Upper lobe of right lung (tissue), 1 donor: Measurements from ENCODE around the gene APLF. TPM values are rescaled to one million over a fixed set of nuclear protein-coding genes. Genes with fewer than 3 reads are reported as not detected.

ENCODE experiments used
- ATAC-seq: fragments of 200-7000 bp; cut with Tn5 transposase; one replicate; pipeline ENCODE4 v1.9.1; 2020; ENCODE audit warnings: mild to moderate bottlenecking, moderate library complexity
- DNase-seq: peaks from one replicate; pipeline ENCODE4 v3.0.0-alpha.2; 2020
- H3K27ac ChIP-seq: fragments of 200-600 bp; one replicate; pipeline ENCODE4 v1.8.0; 2022
- H3K27me3 ChIP-seq: fragments of 200-600 bp; one replicate; pipeline ENCODE4 v1.8.0; 2022; ENCODE audit warnings: mild to moderate bottlenecking
- H3K36me3 ChIP-seq: fragments of 200-600 bp; one replicate; pipeline ENCODE4 v1.8.0; 2022
- H3K4me1 ChIP-seq: fragments of 200-600 bp; one replicate; pipeline ENCODE4 v1.8.0; 2022
- H3K4me3 ChIP-seq: fragments of 200-600 bp; one replicate; pipeline ENCODE4 v1.8.0; 2022; ENCODE audit warnings: mild to moderate bottlenecking
- H3K9me3 ChIP-seq: fragments of 200-600 bp; one replicate; pipeline ENCODE4 v1.8.0; 2022
- CTCF ChIP-seq: fragments of 200-600 bp; IDR thresholded peaks from one replicate; pipeline ENCODE4 v1.8.0; 2022; ENCODE audit warnings: antibody characterized with exemption
- intact Hi-C: fragments of 100-400 bp; cut with DNase I; formaldehyde crosslinking; loops from one replicate; pipeline ENCODE4 v1.11.0; 2022
- total RNA-seq: library from RNA; stranded (reverse); fragmentation: NEBNext Ultra II Directional; extraction: Animal tissue kit (Norgen Biotek cat#: 25700); gene quantifications from one replicate; pipeline ENCODE4 v1.2.1, GENCODE V29; 2021
- donor health status: DM: no; HTN: yes; CAD: no; lungs with severe emphysema.

Gene APLF
- total RNA-seq, 1 donor from 2014 or later, result 6.8 TPM

- H3K27me3 ChIP-seq, result no peaks in the 10 kb centered on the region
- no peak overlapping the region for H3K4me3 ChIP-seq
- intact Hi-C loops, result no loop called here
- no peak overlapping the region for H3K27ac ChIP-seq
- DNase-seq (no peak), ATAC-seq (peak; percentile 53)
- H3K9me3 ChIP-seq, result no peaks in the 10 kb centered on the region
- H3K4me1 ChIP-seq, result peaks cover 21% of the 10 kb centered on the region
- TF ChIP-seq CTCF, result no peak
- H3K36me3 ChIP-seq, result no peaks in the 10 kb centered on the region
Observed at GRCh38 chr2:68423966-68424650, 43.3 kb upstream of the APLF start.

GRCh38 chr2:68425503-68425902, 41.9 kb upstream of the APLF start:
- peak; percentile 31 for ATAC-seq
- no peak overlapping the region for H3K27ac ChIP-seq
- no peak for TF ChIP-seq CTCF
- no peak for DNase-seq
- no peaks in the 10 kb centered on the region for H3K9me3 ChIP-seq
- H3K4me1 ChIP-seq, result peaks cover 21% of the 10 kb centered on the region
- no peak overlapping the region for H3K4me3 ChIP-seq
- intact Hi-C loops, result no loop called here
- H3K36me3 ChIP-seq, result no peaks in the 10 kb centered on the region
- no peaks in the 10 kb centered on the region for H3K27me3 ChIP-seq

- no peak for DNase-seq
- no peak for TF ChIP-seq CTCF
- Histone ChIP-seq H3K27ac (no peak overlapping the region), H3K4me3 (no peak overlapping the region), H3K27me3 (no peaks in the 10 kb centered on the region), H3K36me3 (no peaks in the 10 kb centered on the region), H3K9me3 (no peaks in the 10 kb centered on the region), H3K4me1 (peaks cover 21% of the 10 kb centered on the region)
- ATAC-seq, result no peak
- intact Hi-C loops, result no loop called here
Observed at GRCh38 chr2:68426446-68426845, 40.9 kb upstream of the APLF start.

- intact Hi-C loops, result no loop called here
- H3K27ac ChIP-seq, result no peak overlapping the region
- ATAC-seq, result peak; percentile 42
- no peaks in the 10 kb centered on the region for H3K27me3 ChIP-seq
- no peak for TF ChIP-seq CTCF
- H3K4me3 ChIP-seq, result no peak overlapping the region
- DNase-seq, result no peak
- peaks cover 21% of the 10 kb centered on the region for H3K4me1 ChIP-seq
- no peaks in the 10 kb centered on the region for H3K9me3 ChIP-seq
- H3K36me3 ChIP-seq, result no peaks in the 10 kb centered on the region
Observed at GRCh38 chr2:68426848-68427579, 40.4 kb upstream of the APLF start.

- H3K27me3 ChIP-seq, result no peaks in the 10 kb centered on the region
- DNase-seq, result no peak
Observed at GRCh38 chr2:68428126-68428525, 39.3 kb upstream of the APLF start.

More at GRCh38 chr2:68428126-68428525, 39.3 kb upstream of the APLF start:
- Histone ChIP-seq H3K4me3 (no peak overlapping the region), H3K27ac (no peak overlapping the region), H3K36me3 (no peaks in the 10 kb centered on the region), H3K4me1 (peaks cover 21% of the 10 kb centered on the region), H3K9me3 (no peaks in the 10 kb centered on the region)
- no peak for TF ChIP-seq CTCF
- intact Hi-C loops, result no loop called here
- ATAC-seq, result no peak
